GM21723 (cell line): ENCODE results near the gene VWA8.

Source experiments
- ATAC-seq: cut with Tn5 transposase; IDR thresholded peaks from one replicate; pipeline ENCODE4 v1.9.1; 2021; ENCODE audit warnings: mild to moderate bottlenecking, moderate library complexity; ENCODE audit not compliant: unreplicated experiment

Gene VWA8

DNA sequence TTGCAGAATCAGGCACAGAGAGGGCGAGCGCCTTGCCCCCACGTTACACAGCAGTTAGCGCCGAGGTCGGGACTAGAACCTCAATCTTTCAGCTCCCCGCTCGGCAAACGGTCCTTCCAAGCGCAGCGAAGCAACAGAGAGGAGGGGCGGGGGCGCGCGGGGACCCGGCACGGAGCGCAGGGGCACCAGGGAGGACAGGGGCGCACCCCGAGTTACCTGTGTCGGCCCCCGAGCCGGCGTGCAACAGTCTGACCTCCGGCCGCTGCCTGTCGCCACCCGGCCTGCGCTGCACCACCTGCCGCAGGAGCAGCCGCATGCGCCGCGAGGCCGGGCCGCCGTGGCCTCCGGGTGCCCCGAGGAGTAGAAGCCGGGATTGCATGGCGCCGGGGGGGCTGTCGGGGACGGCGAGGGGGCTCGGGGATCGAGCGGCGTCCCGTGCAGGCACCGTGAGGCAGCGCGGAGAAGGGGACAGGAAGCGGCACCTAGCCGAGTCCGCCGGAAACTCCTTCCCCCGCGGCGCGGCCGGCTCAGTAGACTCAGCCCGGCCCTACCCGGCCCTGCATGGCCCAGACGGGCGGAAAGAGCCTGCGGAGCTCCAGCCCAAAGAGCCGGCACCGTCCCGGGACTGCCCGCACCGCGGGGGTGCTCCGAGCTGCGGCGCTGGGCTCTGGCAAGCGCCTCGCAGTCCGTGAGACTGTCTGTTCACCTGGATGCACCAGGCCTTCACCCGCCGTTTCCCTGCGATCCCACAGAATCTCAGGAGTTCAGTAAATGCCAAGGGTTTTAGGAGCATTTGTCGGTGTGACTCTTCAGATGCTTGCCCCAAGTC, at the start of gene VWA8:
TSS of gene VWA8 (minus strand) at position 473 of the 829 bp plus-strand sequence. CDS start at position 379, 94 bp downstream.
- ATAC-seq = peak; percentile 89

DNA sequence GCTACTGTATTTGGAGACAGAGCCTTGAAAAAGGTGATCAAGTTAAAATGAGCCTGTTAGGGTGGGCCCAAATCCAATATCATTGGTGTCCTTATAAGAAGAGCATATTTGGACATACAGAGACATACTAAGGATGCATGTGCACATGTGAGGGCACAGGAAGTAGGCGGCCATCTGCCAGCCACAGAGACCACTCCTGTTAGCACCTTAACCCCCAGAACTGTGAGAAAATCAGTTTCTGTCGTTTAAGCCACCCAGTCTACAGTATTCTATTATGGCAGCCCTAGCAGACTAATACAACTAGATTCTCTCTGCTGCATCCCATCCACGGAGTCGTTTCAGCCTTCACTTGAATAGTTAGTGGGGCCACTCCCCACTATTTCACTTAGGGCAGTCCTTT, 48.1 kb upstream of the VWA8 start:
- ATAC-seq = no peak

DNA sequence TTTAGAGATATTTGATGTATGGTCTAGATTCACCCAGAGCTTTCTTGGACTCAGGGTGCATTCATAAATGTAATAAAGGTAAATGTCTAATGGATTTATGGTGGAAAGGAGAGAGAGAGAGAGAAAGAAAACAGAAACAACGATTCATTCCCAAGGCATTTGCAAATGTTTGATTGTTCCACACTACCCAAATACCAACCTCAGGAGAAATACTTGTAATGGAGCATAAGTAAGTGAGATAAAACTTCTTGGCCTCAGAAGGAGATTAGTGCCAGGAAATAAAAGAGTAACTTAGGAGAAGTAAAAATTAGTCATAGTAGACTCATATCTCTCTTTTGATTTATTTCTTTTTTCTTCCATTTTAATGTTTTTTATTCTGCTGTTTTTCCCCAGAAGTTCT, 46.9 kb upstream of the VWA8 start:
- ATAC-seq = no peak

- ATAC-seq = no peak
These were observed 41.2 kb upstream of the VWA8 start for GRCh38 chr13:42002066-42002465.

DNA sequence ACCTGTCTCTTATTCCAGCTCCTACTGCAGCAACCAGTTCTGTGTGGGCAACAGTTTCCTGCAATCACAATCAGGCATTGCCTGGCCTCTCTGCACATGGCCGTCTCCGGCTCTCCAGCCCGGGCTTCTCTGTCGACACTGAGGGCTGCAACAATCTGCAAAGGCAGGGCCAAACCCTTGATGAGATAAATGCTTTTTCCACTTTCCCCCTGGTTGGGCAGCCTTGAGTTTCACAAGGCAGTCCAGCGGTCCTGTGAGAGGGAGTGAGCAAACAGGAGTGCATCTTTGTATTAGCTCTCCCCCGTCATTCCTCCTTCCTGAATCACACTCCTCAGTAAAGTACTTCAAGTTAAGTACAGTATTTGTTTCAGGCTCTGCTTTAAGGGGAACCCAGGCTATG, 40.7 kb upstream of the VWA8 start:
- ATAC-seq = no peak

DNA sequence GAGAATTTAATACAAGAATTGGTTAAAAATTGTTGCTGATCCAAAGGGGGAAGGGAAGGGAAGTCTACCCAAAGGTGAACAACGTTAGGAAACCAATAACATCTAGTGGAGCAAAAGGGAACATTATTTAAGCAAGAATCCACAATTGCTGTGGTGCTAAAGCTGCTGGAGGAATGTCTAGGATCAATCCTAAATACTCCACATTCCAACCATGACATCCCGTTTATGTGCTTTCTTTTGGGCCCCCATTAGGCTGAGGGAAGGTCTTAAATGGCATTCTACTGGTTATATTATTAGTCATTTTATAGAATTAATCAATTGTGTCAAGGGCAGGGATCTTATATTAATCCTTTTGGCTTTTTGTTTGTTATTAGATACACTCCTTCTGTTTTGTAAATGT, 39.9 kb upstream of the VWA8 start:
- ATAC-seq = no peak

GRCh38 chr13:41997396-41997795, 36.5 kb upstream of the VWA8 start:
- no peak for ATAC-seq

- no peak for ATAC-seq
These were observed 35.0 kb upstream of the VWA8 start for GRCh38 chr13:41995946-41996345.

DNA sequence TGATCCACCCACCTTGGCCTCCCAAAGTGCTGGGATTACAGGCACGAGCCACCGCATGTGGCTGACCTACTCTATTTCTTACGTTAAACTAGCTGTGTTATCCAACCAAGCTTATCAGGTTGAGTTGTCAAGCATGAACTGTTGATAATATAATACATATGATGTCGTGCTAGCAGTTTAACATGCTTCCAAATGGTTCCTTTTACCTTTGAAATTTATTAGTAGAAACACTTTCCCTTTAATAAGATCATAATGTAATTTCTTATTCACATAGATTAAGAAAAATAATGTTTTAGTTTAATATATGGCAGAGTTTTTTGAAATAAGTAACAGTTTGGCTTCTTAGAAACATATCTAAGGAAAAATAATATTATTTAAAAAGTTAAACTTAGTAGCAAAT, 34.4 kb upstream of the VWA8 start:
- no peak for ATAC-seq

GRCh38 chr13:41994696-41995095, 33.8 kb upstream of the VWA8 start:
- ATAC-seq = no peak

GRCh38 chr13:41991936-41992335, 31.0 kb upstream of the VWA8 start:
- ATAC-seq = no peak

DNA sequence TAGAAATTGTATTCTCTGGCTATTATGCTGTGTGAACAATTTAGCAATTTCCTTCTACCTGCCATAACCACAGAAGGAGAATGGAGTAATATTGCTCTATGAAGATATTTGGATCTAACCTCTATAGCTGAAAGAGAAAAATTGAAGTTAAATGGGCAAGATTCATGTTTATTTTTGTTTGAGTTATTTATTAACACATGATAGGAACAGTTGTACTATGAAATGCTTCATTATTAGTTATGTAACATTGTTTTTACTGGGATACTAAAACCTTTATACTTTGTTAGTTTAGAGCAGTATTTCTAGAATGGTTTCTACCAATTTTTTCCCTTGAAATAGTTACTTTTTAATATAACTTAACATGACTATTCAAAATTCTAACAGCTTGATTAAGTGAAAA, 27.3 kb upstream of the VWA8 start:
- no peak for ATAC-seq

GRCh38 chr13:41985788-41986508, 25.0 kb upstream of the VWA8 start:
- no peak for ATAC-seq

GRCh38 chr13:41981951-41982715, 21.2 kb upstream of the VWA8 start:
- ATAC-seq = no peak

DNA sequence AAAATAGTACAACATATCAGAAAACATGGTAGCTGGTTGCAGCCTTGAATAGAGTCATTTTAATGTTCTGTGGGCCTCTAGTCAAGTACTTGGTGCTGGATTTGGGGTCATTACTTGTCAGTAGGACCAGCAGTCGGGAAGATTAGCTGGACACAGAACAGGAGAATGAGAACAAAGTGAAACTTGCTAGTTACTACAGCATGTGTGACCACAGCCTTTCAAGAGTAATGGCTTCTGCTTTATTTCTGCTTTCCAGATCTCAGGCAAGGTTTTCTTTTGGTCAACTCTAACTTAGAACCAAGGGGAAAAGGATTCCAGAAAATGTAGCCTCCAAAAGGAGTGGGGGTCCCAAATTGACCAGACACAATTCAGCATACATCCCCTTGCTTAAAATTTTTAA, 17.1 kb upstream of the VWA8 start:
- no peak for ATAC-seq

- no peak for ATAC-seq
These were observed 15.6 kb upstream of the VWA8 start for GRCh38 chr13:41976476-41976875.

- no peak for ATAC-seq
These were observed 13.5 kb upstream of the VWA8 start for GRCh38 chr13:41974262-41974900.

DNA sequence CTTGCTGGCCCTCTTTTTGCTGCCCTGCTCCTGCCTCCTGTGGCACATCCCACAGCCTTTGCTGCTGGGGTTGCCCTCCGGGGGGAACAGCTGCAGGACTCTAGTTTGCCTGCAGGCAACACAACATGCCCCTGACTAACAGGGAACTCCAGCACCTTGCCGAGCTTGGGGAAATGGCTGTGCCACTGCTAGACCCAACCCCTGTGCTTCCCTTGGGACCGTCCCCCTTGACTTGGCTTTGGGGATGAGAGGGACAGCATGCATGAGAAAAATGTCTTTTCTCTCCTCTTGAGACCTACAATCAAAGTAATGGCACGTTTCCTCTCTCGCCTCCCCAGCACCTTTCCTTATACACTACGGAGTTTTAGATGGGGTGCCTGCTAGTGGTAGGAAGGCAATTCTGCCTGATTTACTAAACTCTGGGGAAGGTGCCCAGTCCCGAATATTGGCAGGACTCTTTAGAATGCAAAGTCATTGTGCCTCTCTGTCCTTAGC, 12.4 kb upstream of the VWA8 start:
- no peak for ATAC-seq

DNA sequence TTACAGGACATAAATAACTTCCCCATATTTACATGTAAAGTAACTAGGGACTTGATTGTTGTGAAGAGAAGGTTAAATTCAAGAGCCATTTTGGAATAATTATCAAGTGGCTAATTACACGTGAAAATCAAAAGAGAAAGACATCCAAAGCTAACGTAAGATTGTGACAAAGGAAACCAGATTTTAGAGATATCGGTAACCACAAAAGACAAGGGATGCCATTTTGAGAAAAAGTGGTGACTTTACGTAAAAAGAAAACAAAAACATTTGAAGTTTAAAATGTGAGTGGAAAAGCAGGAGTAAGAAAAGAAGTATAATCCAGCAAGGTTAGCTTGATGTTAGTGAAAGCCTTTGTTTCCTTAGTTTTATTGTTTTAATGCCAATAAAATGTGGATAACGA, 10.9 kb upstream of the VWA8 start:
- ATAC-seq = no peak

DNA sequence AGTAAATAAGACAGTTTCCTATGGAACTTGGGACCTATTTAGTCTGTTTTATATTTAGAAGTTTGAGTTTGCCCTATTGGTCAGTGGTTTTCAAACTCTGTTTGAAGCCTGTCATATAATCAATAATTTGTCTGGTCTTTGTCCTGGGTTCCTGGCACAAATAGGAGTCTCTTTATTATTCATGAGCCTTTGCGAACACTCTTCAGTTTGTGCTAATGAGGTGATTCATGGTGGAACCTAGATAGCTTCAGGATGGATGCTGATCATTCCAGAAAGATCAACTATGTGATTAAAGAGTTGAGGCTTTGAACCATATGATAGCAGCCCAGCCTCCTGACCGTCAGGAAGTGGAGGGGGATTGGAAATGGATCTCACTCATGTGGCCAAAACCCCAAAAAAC, 10.0 kb upstream of the VWA8 start:
- no peak for ATAC-seq

GRCh38 chr13:41970022-41970421, 9.1 kb upstream of the VWA8 start:
- no peak for ATAC-seq
